T-cell (primary cell): Measurements from ENCODE around the gene CXCR5. TPM values are rescaled to one million over a fixed set of nuclear protein-coding genes. Genes with fewer than 3 reads are reported as not detected.

Experiments used
- ATAC-seq, 4 experiments: fragments of 200-7000 bp in 3 of 4; fragments of 150-1000 bp in 1 of 4; cut with Tn5 transposase; replicated peaks in 1 of 4; 1 replicate in 3 of 4; 2 replicates in 1 of 4; pipeline ENCODE4 v1.10.0; 2021; ENCODE audit warnings: moderate library complexity in 3 of 4, mild to moderate bottlenecking in 2 of 4, moderate number of reproducible peaks in 1 of 4
- CTCF ChIA-PET, 2 donors: fragments of 300-600 bp; sonication (Branson Sonifier 250); formaldehyde crosslinking; loops; one replicate each; lab custom pipeline; 2022; ENCODE audit warnings: antibody characterized with exemption in 2 of 2; lab: Charles Lee
- POLR2A ChIA-PET, 2 donors: fragments of 300-600 bp; sonication (Branson Sonifier 250); formaldehyde crosslinking; loops; one replicate each; lab custom pipeline; 2022; ENCODE audit warnings: antibody characterized with exemption in 2 of 2; lab: Charles Lee
- DNase-seq, 35 experiments: peaks; one replicate each; pipeline versions ENCODE4 v3.0.0 to v3.0.0-alpha.2; 2013 to 2023
- H3K27ac ChIP-seq: one replicate; pipeline ENCODE4 v1.5.1; 2013; ENCODE audit warnings: low read length
- H3K27me3 ChIP-seq, 2 experiments: replicated peaks in 1 of 2; 1 replicate in 1 of 2; 2 replicates in 1 of 2; pipeline versions ENCODE4 v1.6.1 to v1.7.0; 2013; ENCODE audit warnings: low read length in 1 of 2, mixed read lengths in 1 of 2; ENCODE audit not compliant: control insufficient read depth in 2 of 2, insufficient read depth in 2 of 2; ENCODE audit errors: extremely low read depth in 1 of 2
- H3K36me3 ChIP-seq, 2 donors: 1 replicate in 1 of 2; 2 replicates in 1 of 2; pipeline versions ENCODE4 v1.6.1 to v1.7.0; 2013; ENCODE audit warnings: low read length in 1 of 2; ENCODE audit not compliant: control insufficient read depth in 2 of 2, insufficient read depth in 1 of 2; ENCODE audit errors: extremely low read depth in 1 of 2
- H3K4me1 ChIP-seq, 2 experiments: 1 replicate in 1 of 2; 2 replicates in 1 of 2; pipeline versions ENCODE4 v1.6.1 to v1.7.0; 2013; ENCODE audit warnings: low read length in 2 of 2, mixed read lengths in 1 of 2; ENCODE audit not compliant: insufficient read depth in 2 of 2, control insufficient read depth in 1 of 2; ENCODE audit errors: extremely low read depth in 1 of 2
- H3K4me3 ChIP-seq, 2 donors: 1 replicate in 1 of 2; 2 replicates in 1 of 2; pipeline versions ENCODE4 v1.5.1 to v1.7.0; 2013; ENCODE audit warnings: mild to moderate bottlenecking in 2 of 2, low read length in 1 of 2, moderate library complexity in 1 of 2; ENCODE audit not compliant: control insufficient read depth in 1 of 2; ENCODE audit errors: extremely low read depth in 1 of 2
- H3K9me3 ChIP-seq: 2 replicates; pipeline ENCODE4 v1.7.0; 2013
- H3K27ac Mint-ChIP-seq, 2 donors: one replicate each; pipeline ENCODE4 v1.8.0; 2020 to 2021; ENCODE audit warnings: mild to moderate bottlenecking in 2 of 2, mixed read lengths in 2 of 2
- H3K27me3 Mint-ChIP-seq, 2 donors: one replicate each; pipeline ENCODE4 v1.8.0; 2021 to 2022; ENCODE audit warnings: mixed read lengths in 2 of 2
- H3K36me3 Mint-ChIP-seq: one replicate; pipeline ENCODE4 v1.8.0; 2021; ENCODE audit warnings: mixed read lengths
- H3K4me1 Mint-ChIP-seq, 3 donors: one replicate each; pipeline ENCODE4 v1.8.0; 2020 to 2022; ENCODE audit warnings: mixed read lengths in 3 of 3, mild to moderate bottlenecking in 1 of 3
- H3K4me3 Mint-ChIP-seq, 3 donors: one replicate each; pipeline ENCODE4 v1.8.0; 2020 to 2022; ENCODE audit warnings: mild to moderate bottlenecking in 3 of 3, mixed read lengths in 3 of 3, moderate library complexity in 3 of 3
- H3K9me3 Mint-ChIP-seq, 3 donors: one replicate each; pipeline ENCODE4 v1.8.0; 2020 to 2022; ENCODE audit warnings: mixed read lengths in 3 of 3
- WGBS: methylation state at CpG from one replicate; pipeline ENCODE4 v1.1.5; 2013; ENCODE audit warnings: missing lambda C conversion rate; ENCODE audit not compliant: insufficient coverage; 5-methylcytosine and 5-hydroxymethylcytosine counted together
- total RNA-seq, 35 experiments: library from RNA in 6 of 35; stranded (reverse) in 6 of 35; fragments of 120-200 nt in 1 of 35; gene quantifications; one replicate each; pipeline versions ENCODE4 v1.2.1 to v1.2.4 and lab custom pipeline; 2013 to 2026

CXCR5 gene
- total RNA-seq, 5 donors from 2014 or later (not counting 1 experiment from before 2014, with no cell fraction given) = 4.7 to 10.6 (median 6.3) TPM

DNA sequence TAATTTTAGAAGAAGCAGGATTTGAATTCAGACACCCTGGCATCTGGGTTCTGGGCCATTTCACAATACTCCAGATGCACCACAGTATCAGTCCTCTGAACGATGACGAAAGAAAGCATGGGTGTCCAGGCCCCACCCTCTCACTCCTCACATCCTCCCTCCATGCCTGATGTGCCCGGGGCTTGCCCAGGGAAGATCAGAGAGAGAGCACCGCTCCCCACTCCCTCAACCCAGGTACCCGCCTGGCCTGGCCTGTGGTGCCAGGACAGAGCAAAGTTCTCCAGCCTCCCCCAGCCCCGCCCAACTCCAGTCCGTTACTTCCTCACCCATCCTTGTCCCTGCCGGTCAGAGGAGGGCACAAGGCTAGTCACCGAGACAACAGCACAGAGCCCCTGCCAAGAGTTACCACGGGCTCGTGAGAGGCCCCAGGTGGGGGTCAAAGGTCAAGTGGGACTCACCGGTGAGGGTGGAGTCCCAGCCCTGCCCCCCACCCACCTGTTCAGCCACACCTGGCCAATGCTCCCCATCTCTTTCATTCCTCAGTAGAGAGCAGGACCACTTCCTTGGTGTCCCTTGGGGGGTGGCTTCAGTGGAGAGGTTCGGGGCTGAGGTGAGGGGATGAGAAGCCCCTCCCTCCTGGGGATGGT, 33.9 kb downstream of the CXCR5 start:
- Histone ChIP-seq H3K4me3 (peak overlapping the region in 1 of 2 donors; percentile 99), H3K27ac (peak overlapping the region; percentile 95), H3K4me1 (peaks cover 64 to 100% of the 10 kb centered on the region in 2 experiments), H3K27me3 (no peaks in the 10 kb centered on the region), H3K9me3 (no peaks in the 10 kb centered on the region), H3K36me3 (peaks cover 5 to 33% of the 10 kb centered on the region in 2 donors)
- Mint-ChIP-seq H3K27me3 (no peaks in the 10 kb centered on the region), H3K4me1 (peaks cover 79 to 89% (median 80%) of the 10 kb centered on the region in 3 donors), H3K27ac (peak overlapping the region; percentile 96 to 98), H3K4me3 (peak overlapping the region; percentile 81 to 93 (median 83)), H3K36me3 (peaks cover 24% of the 10 kb centered on the region), H3K9me3 (no peaks in the 10 kb centered on the region)
- POLR2A ChIA-PET = no interaction called here
- WGBS = 18% methylated on average over 5 of the region's 13 CpGs
- CTCF ChIA-PET = interaction anchor here in 1 of 2 donors (0.6 kb wide), 1 partner anchor 15 kb away, joined by 5 read pairs; no protein-coding TSS in a partner anchor
- ATAC-seq (peak in 1 of 4 experiments; percentile 34), DNase-seq (peak in 30 of 35 experiments; percentile 31 to 83 (median 57))

- Histone ChIP-seq H3K27ac (peak overlapping the region; percentile 95), H3K4me1 (peaks cover 57 to 100% of the 10 kb centered on the region in 2 experiments), H3K9me3 (no peaks in the 10 kb centered on the region), H3K4me3 (peak overlapping the region; percentile 66 to 99), H3K36me3 (peaks cover 5 to 37% of the 10 kb centered on the region in 2 donors), H3K27me3 (no peaks in the 10 kb centered on the region)
- POLR2A ChIA-PET = interaction anchor here in 1 of 2 donors (0.6 kb wide), 2 partner anchors 11 to 26 kb away, joined by 4 to 7 read pairs; no protein-coding TSS in a partner anchor
- CTCF ChIA-PET = no interaction called here
- no peaks in the 10 kb centered on the region for H3K27me3 Mint-ChIP-seq
- H3K9me3 Mint-ChIP-seq = no peaks in the 10 kb centered on the region
- H3K36me3 Mint-ChIP-seq = peaks cover 28% of the 10 kb centered on the region
- H3K4me1 Mint-ChIP-seq = peaks cover 76 to 86% (median 79%) of the 10 kb centered on the region in 3 donors
- WGBS = 11% methylated on average over 4 of the region's 14 CpGs
- peak overlapping the region; percentile 96 to 98 for H3K27ac Mint-ChIP-seq
- peak in 14 of 35 experiments; percentile 29 to 65 (median 46) for DNase-seq
- ATAC-seq = no peak
- H3K4me3 Mint-ChIP-seq = peak overlapping the region; percentile 81 to 93 (median 83)
Measured at GRCh38 chr11:118918128-118918685, 34.5 kb downstream of the CXCR5 start.

GRCh38 chr11:118918686-118919280, 35.1 kb downstream of the CXCR5 start:
- no peak for ATAC-seq
- H3K27ac ChIP-seq = peak overlapping the region; percentile 95
- ChIA-PET POLR2A (interaction anchor here in 1 of 2 donors (0.6 kb wide), 2 partner anchors 10 to 27 kb away, joined by 4 to 7 read pairs; no protein-coding TSS in a partner anchor), CTCF (no interaction called here)
- peaks cover 5 to 37% of the 10 kb centered on the region in 2 donors for H3K36me3 ChIP-seq
- no CpG with 5 or more reads among the region's 13 CpGs for WGBS
- no peaks in the 10 kb centered on the region for H3K9me3 Mint-ChIP-seq
- H3K4me1 Mint-ChIP-seq = peaks cover 74 to 86% (median 83%) of the 10 kb centered on the region in 3 donors
- H3K27me3 ChIP-seq = no peaks in the 10 kb centered on the region
- peak overlapping the region; percentile 99 for H3K4me3 ChIP-seq
- peaks cover 34% of the 10 kb centered on the region for H3K36me3 Mint-ChIP-seq
- peak overlapping the region; percentile 96 to 98 for H3K27ac Mint-ChIP-seq
- DNase-seq = peak in 10 of 35 experiments; percentile 31 to 54 (median 42)
- no peaks in the 10 kb centered on the region for H3K27me3 Mint-ChIP-seq
- H3K9me3 ChIP-seq = no peaks in the 10 kb centered on the region
- peak overlapping the region; percentile 92 to 96 (median 93) for H3K4me3 Mint-ChIP-seq
- peaks cover 58 to 100% of the 10 kb centered on the region in 2 experiments for H3K4me1 ChIP-seq

DNA sequence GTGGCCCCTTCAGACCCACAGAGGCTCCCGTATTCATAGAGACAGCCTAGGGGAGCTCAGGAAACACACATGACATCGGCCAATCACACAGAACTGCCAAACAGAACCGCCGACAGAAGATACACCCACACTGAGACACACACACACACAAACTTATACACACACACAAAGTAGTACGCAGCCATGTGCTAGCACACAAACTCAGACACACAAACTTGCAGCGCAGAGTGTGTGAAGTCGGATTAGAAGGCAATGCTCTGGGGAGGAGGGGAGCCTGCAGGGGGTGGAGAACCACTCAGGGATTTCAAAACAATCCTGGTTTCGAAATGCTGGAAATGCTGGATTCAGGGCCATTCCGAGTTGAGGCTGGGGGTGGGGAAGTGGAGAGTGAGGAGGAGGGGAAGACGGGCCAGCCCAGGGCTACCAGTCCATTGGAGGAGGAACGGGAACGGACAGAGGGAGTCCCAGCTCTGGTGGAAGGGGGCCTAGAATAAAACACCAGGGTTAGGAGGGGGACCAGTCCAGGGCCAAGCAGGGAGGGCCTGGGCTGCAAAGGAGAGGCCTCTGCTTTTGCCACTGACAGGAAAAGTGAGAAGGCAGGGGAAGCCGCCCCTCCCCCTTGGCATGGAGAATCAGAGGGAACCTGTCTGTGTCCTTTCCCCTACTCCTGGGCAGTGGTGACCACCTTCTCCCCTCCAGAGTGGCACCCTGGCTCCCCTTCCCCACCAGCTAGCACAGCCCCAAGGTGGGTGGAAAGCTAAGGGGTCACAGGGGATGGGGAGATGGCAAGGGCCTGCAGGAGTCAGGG, 37.6 kb downstream of the CXCR5 start:
- H3K36me3 Mint-ChIP-seq = peaks cover 42% of the 10 kb centered on the region
- WGBS = 35% methylated on average over 7 of the region's 13 CpGs
- ChIA-PET POLR2A (interaction anchor here in 1 of 2 donors (1.0 kb wide), 1 partner anchor 8 kb away, joined by 3 read pairs; no protein-coding TSS in a partner anchor), CTCF (interaction anchor here in 1 of 2 donors (1.4 kb wide), 1 partner anchor 9 kb away, joined by 6 read pairs; no protein-coding TSS in a partner anchor)
- Histone ChIP-seq H3K36me3 (peaks cover 5 to 29% of the 10 kb centered on the region in 2 donors), H3K4me1 (peaks cover 38 to 80% of the 10 kb centered on the region in 2 experiments), H3K27ac (peak overlapping the region; percentile 95), H3K4me3 (peak overlapping the region; percentile 99), H3K27me3 (no peaks in the 10 kb centered on the region), H3K9me3 (no peaks in the 10 kb centered on the region)
- H3K4me3 Mint-ChIP-seq = peak overlapping the region; percentile 92 to 96 (median 93)
- H3K4me1 Mint-ChIP-seq = peaks cover 51 to 67% (median 63%) of the 10 kb centered on the region in 3 donors
- no peaks in the 10 kb centered on the region for H3K27me3 Mint-ChIP-seq
- no peaks in the 10 kb centered on the region for H3K9me3 Mint-ChIP-seq
- peak in 1 of 35 experiments; percentile 33 for DNase-seq
- ATAC-seq = no peak
- peak overlapping the region; percentile 96 for H3K27ac Mint-ChIP-seq

- Histone ChIP-seq H3K36me3 (peaks cover 0 to 21% of the 10 kb centered on the region in 2 donors), H3K4me1 (peaks cover 35 to 80% of the 10 kb centered on the region in 2 experiments), H3K9me3 (no peaks in the 10 kb centered on the region), H3K27ac (peak overlapping the region; percentile 95), H3K27me3 (no peaks in the 10 kb centered on the region), H3K4me3 (peak overlapping the region; percentile 99)
- no peaks in the 10 kb centered on the region for H3K9me3 Mint-ChIP-seq
- peaks cover 35% of the 10 kb centered on the region for H3K36me3 Mint-ChIP-seq
- DNase-seq (peak in 2 of 35 experiments; percentile 9 to 25), ATAC-seq (no peak)
- peak overlapping the region; percentile 96 for H3K27ac Mint-ChIP-seq
- ChIA-PET CTCF (interaction anchor here (0.6 to 2.4 kb wide), 6 partner anchors 9 to 134 kb away, joined by 3 to 14 read pairs (median 6); partner anchors contain the start of gene DDX6 (in 1 of the 2)), POLR2A (interaction anchor here (0.6 to 1.5 kb wide), 4 partner anchors 8 to 88 kb away, joined by 4 to 11 read pairs (median 4); no protein-coding TSS in a partner anchor)
- 23% methylated on average over 7 of the region's 20 CpGs for WGBS
- peaks cover 51 to 67% (median 63%) of the 10 kb centered on the region in 3 donors for H3K4me1 Mint-ChIP-seq
- no peaks in the 10 kb centered on the region for H3K27me3 Mint-ChIP-seq
- peak overlapping the region; percentile 93 to 96 (median 96) for H3K4me3 Mint-ChIP-seq
Measured at GRCh38 chr11:118921929-118922744, 38.4 kb downstream of the CXCR5 start.
